HG03558 (cell line): Measurements from ENCODE around the gene ENTPD8.
"Not testable (repeated sequence)": the region's sequence is repeated elsewhere in the genome, so short reads cannot be mapped to it uniquely, and the experiment has no call there.

Source experiments
- ATAC-seq: cut with Tn5 transposase; IDR thresholded peaks from one replicate; pipeline ENCODE4 v1.9.1; 2021; ENCODE audit warnings: moderate number of reproducible peaks; ENCODE audit not compliant: unreplicated experiment; ENCODE audit errors: extremely low read depth

Gene ENTPD8

DNA sequence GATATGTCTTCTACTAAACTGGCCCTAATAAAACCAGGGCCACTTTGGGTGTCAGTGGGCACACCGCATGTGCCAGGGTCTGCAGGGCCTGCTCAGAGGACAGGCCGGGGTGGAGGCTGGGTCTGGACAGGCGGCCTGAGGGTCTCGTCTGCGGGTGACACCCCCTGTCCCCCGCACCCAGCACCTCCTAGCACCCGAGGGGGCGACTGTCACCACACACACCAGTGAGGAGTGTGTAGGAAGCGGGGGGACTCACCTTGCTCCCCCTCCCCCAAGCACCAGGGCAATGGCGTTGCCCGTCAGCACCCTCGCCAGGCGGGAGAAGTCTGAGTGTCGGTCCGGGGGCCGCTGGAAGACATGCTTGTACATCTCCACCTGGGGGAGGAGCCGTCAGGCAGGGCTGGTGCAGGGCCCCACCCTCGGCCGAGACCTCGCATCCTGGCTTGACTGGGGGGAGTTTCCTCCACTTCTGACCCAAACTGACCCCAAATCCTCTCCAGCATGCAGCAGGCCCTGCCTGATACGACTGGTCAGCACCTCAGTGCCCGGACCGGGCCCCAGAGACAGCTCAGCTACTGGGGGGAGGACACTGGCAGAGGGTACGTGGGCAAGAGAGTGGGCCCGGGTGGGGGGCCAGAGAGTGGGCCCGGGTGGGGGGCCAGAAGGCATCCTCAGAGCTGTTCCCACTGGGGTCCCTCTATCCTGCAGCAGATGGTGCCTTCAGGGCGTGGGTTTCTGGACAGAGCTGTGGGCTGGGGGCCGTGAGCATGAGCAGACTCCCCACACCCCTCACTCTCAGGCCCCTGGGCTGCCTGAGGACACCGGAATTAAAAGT lies 36.8 kb upstream of the ENTPD8 start:
- no peak for ATAC-seq

DNA sequence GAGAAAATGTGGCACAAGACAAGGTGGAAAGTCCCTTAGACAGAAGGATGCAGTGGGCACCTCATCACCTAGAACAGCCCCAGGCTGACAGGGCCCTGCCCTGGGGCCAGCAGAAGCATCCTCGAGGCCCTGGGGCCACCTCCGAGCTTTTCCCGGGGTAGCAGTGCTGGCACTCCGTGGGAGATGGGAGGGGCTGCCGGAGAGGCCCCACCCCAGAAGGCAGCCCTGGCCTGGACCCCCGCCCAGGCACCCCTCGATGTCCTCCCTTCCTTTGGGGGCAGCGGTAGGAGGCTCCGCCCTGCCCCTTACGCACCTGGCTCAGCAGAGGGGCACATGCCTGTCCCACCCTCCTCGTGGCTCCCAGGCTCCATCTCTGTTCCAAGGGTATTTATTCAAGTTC lies 35.7 kb upstream of the ENTPD8 start:
- no peak for ATAC-seq

DNA sequence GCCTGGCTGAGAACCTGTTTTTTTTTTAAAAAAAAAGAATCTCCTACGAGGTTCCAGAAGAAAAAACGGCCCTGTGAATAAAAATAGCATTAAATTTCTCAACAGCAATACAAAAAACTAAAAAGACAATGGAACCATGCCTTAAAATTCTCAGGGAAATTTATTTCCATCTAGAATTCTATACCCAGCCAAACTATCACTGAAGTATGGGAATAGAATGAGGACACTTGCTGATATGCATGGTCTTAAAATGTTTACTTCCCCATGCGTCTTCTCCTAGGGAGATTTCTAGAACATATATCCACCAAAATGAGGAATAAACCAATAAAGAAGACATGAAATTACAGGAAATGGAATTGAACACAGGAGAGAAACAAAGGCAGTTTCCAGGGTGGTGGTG lies 34.5 kb upstream of the ENTPD8 start:
- no peak for ATAC-seq

DNA sequence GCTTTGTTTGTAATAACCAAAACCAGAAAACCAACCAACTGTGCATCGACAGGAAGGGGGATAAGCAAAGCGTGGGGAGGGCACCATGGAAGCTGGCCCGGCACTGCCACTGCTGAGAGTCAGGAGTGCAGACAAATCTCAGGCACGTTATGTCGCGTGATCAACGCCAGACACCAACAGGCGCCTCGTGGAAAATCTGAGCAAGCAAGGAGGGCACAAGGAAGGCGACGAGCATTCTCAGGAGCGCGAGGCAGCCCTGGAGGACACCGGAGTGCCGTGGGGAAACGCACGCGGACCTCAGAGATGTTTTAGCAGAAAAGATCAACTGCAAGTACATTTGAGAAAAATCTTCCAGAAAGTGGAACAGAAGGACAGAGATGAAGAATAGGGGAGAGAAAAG lies 33.1 kb upstream of the ENTPD8 start:
- ATAC-seq, result no peak

DNA sequence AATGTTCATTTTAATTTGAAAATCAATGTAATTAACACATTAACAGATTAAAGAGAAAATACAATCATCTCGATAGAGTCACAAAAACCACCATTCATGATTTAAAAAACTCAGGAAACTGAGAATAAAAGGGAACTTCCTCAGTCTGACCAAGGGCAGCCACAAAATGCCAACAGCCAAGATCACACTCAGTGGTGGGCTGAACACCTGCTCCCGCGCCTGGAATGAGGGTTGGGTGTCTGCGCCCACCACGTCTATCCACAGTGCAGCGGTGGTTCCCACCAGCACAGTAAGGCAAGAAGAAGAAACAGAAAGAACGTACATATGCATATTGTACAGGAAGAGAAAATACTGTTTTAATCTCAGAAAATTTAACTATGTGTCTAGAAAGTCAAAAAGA lies 29.6 kb upstream of the ENTPD8 start:
- ATAC-seq, result no peak

DNA sequence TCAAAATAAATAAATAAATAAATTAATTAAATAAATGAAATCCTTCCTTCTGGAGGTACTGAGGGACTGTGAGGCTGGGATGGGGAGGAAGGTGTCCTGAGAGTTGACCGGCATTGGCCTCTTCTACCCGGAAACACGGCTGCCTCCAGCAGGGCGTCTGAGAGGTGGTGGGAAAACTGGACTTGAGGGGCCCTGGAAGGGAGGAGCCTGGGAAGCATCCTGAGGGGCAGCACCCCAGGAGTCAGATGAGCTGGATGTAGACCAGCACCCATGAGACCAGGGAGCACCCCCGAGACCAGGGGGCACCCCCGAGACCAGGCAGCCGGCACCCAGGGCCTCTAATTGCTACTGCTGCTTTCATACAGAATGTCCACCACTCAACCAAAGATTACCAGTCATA lies 26.7 kb upstream of the ENTPD8 start:
- ATAC-seq, result no peak

DNA sequence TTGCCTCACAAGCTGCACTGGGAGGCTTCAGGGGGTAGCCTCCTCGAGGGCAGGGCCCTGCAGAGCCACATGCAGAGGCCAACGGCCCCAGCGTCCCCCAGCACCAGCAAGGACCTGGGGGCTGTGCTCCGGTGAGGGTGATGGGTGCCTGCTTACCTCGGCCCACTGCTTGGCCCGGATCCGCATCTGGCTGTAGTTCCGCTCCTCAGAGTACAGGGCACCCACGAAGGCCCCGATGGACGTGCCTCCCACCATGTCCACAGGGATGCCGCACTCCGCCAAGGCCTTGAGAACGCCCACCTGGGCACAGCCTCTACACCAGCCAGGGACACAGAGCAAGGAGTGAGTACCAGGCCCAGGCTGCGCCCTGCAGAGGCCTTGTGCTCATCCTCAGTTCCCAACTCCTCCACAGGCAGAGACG lies 26.0 kb upstream of the ENTPD8 start:
- ATAC-seq, result no peak

DNA sequence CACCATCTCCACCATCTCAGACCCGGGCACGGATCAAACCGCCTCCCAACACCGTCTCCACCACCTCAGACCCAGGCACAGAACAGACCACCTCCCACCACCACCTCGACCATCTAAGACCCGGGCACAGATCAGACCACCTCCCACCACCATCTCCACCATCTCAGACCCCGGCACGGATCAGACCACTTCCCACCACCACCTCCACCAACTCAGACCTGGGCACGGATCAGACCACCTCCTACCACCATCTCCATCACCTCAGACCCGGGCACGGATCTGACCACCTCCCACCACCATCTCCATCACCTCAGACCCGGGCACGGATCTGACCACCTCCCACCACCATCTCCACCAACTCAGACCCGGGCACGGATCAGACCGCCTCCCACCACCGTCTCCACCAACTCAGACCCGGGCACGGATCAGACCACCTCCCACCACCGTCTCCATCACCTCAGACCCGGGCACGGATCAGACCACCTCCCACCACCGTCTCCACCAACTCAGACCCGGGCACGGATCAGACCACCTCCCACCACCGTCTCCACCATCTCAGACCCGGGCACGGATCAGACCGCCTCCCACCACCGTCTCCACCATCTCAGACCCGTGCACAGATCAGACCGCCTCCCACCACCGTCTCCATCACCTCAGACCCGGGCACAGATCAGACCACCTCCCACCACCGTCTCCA lies 25.4 kb upstream of the ENTPD8 start:
- ATAC-seq, result not testable (repeated sequence)

DNA sequence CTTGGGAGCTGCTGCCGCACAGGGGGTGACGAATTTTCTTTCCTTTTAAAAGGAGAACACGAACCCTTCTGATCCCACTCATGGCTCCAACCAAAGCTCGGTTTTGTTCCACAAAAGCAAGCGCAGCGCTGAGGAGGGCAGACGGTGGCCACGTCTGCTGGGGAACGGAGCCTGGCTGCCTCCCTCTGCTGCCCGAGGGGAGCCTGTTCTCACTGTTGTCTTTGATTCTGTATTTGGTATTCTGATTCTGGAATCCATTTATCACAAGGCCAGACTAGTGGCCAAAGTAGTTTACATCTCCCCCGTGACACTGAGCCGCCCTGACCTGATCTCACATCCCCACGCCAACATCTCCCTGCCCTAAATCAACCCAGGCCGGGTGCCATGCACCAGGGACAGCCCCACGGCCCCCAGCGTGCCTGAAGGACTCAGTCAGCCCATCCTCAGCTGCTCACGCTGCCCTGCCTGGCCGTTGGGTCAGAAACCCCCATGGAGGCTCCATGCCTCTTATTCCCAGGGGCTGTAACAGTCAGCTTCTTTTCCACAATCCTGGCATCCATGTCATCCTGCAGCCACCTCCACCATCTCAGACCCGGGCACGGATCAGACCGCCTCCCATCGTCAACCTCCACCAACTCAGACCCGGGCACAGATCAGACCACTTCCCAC lies 24.7 kb upstream of the ENTPD8 start:
- no peak for ATAC-seq

DNA sequence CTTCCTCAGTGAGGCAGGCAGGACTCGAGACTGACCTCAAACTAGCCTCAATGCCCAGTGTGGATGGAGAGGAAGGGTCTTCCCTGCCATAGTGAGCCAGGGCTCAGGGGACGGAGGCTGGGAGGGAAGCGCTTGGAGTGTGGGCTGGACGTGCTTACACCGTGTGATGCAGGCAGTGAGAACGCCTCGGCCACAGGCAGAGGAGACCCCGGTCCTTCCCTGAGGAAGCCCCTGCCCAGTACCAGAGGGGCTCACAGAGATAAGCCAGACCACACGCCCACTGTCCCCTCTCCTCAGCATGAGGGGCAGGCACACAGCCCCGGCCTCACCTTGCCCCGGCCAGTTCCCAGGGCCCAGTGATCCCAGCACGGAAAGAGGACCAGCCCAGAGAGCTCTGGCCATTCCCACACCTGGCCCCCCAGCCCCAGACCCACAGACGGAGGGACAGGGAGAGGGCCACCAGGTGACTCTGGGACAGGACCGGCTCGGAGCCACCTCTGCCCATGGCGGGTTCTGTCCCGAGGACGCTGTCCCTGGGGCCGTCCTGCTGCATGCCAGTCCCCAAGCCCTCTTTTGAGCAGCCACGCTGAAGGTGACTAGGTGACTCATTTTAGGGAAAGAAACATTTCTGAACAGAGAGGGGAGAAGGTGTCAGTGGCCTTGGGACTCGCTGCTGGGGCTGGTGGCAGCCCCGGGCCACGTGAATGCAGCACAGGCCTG lies 24.0 kb upstream of the ENTPD8 start:
- no peak for ATAC-seq

DNA sequence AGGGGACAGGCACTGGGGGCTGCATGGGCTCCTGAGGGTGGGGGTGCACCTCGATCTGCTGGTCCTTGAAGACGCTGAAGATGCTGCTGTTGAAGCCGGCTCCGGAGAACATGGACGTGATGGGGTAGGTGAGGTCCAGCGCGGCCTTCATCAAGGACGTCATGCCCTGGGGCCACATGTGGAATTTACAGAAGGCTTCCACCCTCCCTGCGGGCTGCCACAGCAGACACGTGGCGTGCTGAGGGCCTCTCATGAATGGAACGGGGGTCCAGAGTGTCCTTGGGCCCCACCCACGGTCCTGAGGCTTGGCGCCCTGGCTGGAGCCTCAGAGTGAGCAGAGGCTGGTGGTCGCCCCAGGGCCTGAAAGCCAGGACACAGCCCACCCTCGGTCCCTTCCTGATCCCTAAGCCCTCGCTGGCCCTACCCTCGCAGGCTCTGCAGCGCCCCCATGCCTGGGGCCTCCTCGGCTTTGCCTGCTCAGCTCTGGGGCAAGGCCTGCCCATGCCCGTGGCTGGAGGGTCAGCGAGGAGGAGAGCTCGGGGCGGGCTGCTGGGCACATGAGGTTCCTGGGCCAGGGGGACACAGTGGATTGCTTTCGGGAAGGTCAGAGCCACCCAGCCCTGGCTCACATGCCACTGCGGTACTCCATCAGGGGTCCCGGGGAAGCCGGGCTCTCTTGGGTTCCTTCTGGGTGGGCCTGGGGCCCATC lies 23.3 kb upstream of the ENTPD8 start:
- no peak for ATAC-seq

DNA sequence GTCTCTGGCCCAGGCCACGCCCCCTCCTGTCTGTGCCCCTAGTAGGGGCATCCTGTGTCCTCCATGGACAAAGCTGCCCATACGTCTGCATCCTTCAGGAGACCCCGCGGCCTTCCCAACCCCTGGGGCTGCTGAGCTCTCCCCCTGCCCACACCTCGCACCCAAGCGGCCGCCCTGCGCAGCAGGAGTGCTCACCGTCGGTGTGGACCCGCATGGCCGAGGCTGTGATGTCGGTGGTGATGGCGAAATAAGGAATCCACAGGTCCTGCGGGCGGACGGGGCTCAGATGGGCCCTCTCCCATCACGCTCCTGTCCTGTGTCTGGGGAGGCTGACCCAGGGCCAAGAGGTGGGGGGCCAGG lies 22.8 kb upstream of the ENTPD8 start:
- ATAC-seq, result no peak

DNA sequence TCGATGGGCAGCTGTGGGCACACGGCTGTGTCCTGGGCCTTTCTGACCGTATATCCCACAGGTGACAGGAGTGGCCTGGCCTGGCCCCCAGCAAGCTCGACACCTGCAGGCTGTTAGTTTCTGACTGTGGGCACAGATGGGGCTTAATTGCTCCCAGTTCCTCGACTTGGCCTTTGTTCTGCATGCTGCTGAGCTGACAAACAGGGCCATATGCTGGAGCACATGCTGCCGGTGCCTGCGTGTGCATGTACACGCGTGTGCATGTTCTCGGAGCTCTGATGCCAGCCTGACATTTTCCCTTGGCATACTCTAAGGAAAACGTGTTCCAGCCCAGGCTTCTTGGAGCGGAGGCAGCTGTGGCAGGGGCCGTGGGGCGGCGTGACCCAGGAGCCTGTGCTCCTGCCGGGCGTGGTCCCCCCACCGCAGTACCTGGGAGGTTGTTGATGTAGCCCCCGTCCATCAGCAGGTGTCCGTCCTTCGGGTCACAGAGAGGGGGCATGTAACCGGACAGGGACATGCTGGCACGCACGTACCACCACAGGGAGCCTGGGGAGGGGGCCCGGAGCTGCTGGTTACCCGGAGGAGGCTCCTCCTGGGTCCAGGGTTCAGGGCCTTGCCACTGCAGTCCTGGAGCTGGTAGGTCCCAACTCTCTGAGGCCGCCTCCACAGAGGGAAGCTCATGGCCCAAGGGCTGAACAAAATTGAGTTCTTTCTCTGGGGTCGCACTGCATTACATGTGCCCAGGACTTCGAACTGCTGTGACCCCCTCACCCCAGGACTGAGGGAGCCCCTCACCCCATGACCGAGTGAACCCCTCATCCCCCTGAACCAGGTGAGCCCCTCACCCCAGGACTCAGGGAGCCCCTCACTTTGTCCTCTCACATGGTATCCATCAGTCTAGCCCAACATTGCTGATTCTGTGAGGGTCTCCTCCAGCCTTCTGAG lies 22.1 kb upstream of the ENTPD8 start:
- ATAC-seq, result no peak

DNA sequence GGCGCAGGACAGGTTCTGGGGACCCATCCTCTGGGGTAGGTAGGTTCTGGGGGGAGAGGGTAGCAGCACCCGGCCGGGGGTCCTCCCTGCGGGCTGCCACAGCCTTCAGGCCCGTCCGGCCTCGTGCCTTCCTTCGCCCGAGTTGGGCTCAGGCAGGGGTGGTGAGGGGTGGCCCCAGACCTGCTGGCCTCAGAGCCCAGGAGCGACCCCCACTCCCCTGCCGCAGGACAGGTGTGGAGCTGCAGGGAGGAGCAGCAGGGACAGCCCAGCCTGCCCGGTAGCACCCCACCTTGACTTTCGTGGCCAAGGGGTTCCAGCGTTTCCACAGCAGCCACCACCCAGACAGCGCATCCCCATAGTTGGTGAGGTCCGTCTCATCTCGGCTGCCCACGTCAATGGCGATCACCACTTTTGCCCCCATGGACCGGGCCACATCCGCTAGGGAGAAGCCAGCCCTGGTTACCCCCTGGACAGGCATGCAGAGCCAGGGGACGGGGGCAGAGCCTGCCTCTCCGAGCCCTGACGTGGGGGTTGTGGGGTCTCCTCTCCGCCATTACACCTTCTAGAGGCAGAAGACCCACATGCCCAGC lies 21.3 kb upstream of the ENTPD8 start:
- ATAC-seq, result no peak

DNA sequence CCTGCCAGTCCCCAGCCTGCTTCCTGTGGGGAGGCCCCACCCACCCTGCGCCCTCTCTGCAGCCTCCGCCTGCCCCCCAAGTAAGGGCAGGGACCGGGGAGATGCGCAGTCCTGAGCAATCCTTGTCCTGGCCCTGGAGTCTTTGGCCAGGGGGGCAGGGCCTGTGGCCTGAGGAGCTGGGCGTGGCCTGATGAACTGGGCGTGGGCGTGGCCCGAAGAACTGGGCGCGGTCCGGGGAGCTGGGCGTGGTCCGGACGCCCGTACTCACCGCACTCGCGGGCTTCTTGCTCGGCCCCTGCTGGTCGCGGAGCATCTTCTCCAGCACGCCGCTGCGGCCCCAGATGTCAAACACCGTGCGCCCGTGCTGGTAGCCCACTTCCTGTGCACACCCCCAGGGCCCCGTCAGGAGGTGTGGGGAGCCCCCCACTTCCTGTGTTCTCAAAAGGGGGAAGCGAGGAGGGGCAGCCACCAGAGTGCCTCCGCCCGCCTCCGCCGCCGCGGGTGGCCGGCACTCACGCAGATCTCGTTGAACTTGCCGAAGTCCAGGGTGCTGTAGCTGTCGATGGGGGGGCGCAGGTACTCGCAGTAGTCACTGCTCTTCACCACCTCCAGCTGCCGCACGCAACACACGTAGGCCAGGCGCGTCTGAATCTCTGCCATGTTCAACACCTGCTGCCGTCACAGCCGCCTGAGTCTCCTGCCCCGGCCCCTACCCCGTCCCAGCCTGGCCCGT lies 20.7 kb upstream of the ENTPD8 start:
- ATAC-seq, result no peak

DNA sequence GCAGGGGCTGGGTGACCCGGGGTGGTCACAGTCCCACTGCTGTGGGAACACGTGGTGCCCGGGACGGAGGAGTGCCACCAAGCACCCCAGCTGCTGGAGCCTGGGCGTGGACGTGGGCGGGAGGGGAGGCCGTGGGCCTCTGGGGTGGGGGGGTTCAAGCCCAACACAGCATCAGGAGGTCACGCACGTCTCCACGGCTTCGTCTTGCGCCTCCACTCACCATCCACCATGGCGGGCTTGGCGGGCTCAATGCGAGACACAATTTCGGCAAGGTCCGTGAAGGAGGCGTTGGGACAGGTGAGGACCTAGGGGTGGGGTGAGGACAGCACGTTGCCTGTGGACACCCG lies 20.1 kb upstream of the ENTPD8 start:
- no peak for ATAC-seq

DNA sequence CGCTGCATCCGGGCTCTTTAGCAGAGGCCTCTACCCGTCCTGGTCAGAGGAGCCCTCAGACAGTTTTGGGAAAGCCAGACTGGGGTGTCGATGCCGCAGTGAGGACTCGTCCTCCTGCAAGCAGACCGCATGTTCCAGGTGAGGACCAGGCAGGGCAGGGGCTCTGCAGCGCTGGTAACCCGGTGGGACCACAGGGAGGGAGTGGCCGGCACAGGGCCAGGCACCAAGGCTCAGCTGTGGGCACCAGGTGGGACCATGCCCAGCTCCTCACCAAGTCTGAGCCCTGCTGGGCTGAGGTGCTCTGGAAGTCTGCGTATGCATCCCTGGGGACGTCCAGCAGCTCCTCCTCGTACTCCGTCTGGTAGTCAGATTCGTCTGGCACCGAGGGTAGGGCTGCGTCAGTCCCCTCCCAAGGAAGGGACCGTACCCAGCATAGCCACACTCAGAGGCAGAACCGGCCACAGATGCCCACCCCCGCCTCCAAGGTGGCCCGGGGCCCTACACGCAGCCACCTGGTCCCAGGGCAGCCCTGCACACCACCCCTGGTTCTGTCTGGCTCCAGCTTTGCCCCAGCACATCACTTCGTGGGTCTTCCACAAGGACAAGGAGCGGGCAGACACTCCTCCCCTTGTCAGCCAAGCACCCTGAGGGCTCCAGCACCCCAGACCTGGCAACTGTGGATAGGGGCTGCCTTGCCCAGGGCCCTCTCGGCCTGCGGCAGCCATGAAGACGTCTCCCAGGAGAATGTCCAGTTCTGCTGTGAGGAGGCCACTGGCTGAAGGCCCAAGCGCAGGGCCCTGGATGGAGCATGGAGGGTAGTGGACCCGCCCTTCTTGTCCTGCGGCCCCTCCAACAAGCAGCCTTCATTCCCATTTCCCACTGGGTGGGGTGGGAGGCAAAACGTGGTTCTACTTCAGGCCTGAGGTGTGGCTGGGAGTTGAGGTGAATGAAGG lies 19.5 kb upstream of the ENTPD8 start:
- ATAC-seq, result no peak
